GM18858 (cell line): Measurements from ENCODE around the gene CACNB2.

Source experiments
- ATAC-seq: cut with Tn5 transposase; IDR thresholded peaks from one replicate; pipeline ENCODE4 v1.9.1; 2021; ENCODE audit not compliant: unreplicated experiment

The CACNB2 gene

DNA sequence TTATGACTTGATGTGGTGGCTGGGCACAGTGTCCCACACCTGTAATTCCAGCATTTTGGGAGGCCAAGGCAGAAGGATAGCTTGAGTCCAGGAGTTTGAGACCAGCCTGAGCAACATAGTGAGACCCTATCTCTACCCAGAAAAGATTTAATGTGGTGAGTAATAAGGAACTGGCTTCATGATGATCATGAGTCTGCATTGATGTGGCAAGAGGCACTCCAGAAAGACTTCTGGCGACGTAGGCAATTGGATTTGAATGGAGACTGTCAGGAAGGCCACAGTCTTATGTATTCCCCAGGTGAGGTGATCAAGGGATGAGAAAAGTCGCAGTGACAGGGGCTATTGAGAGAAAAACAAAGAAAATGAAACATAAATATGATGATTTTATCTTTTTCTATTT, 138.0 kb downstream of the CACNB2 start:
- no peak for ATAC-seq

DNA sequence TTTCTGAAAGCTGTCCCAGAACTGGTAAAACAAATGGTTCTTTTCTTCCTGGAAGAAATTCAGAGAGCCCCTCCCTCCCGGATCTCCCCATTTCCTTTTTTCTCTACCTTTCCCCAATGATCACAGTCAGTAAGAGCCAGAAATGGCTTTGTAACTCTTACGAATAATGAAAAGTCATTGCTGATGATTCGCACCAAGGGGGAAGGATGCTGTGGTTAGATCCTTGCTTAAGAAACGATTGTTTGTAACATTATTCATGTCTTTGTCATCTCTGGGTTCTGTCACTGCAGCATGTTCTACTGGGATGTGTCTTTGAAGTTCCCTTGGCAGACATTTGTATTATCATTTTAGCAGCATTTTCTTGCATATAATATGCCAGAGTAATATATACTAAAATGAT, 138.9 kb downstream of the CACNB2 start:
- no peak for ATAC-seq

DNA sequence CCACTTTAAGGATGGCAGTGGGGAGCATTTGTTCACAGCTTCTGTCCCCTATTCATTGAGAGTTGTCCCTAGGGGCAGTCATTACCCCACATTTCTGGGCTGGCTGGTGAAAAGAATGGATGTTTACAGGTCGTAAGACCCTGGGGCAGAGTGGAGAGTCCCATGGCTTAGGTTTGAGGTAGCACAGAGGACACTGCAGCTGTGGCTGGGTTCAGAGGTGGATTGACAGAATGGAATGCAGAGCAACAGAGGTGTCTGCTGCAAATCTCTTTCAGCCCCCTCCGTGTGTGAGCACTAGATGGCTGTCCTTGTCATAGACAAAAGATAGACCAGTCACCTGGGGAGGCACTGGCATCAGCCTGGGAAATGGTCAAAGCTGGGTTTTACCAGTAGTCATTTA, 141.9 kb downstream of the CACNB2 start:
- no peak for ATAC-seq

DNA sequence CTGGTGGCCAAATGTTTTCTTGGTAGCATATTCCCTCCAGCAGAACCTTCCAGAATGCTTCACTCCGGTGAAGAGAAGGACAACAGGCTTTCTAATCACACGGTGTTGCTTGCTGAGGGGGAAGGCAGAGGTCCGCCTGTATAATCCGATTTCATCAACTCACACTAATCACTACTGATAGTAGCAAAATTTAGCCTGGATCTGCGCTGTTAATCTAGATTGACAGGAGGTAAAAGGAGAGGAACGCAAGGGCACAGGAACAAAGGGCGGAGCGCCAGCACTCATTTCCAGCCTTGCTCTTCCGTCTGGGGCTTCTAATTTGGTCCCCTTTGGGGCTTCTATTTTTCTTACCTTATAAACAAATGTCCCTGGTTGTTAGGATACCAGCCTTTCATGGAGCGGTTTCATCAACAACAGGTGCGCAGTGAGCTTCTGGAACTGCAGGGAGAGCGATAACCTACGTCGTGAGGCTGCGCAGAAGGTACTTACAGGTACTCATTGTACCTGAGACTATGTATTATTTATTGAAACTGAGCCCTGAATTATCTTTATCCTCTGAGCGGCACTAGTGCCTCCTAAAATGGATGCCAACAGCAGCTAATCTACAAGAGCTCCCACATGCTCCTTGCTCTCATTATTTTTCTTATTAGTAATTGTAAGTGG, 150.6 kb downstream of the CACNB2 start:
- ATAC-seq = no peak

DNA sequence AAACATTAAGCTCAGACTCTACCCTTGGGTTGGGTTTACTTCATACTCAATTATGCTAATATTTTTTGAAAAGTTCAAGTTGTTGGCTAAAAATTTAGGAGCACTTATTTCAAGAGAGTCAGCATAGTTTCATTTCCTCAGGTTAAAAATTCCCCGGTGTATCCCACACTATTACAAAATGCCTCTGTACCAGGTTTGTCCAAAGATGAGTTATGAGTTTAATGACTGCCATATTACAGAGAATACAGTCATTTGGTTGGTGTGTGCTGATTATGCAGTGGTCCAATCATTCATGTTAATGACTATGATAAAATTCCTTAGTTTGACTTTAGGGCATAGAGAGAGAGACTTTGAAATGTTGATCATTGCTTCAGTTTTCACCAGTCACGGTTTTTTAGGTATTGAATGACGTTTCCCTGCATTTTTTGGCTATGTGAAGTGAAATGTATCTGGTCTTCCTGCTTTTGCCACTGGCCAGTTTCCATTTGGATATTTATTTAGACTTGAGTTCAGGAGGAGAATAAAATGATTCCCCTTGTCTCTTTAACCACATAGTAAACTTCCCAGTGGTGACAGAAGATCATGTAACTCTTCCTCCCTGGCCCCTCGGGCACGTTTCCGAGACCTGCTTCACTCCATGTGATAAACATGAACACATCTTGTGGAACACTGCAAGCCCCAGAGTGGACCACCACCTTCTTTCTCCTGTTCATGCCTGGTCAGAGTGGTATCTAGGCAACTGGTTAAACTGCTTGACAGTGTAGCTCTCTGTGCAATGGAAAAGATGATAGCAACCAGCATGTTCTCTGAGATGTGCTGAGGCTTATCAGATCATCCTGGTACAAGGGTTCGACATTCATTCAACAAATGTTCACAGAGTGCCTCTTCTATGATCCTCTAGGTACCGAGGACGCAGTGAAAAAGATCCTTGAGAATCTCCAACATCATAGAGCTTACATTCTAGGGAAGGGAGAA, 153.6 kb downstream of the CACNB2 start:
- ATAC-seq = no peak

DNA sequence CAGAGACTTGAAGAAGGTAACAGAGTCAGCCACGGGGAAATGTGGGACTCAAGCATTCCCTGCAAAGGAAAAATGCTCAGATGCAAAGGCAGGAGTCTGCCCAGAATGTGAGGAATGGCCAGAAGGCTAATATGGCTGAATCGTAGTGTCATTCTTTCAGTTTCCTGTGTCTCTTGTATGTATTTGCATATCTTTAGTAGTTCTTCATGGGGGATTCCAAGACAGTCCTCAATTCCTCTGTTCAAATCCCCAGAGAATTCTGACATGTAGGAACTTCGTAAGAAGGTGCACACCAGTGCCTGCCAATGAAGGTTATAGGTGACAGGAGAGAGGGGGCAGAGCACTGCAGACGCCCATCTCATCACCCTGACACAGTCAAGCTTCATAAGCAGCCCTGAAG, 154.4 kb downstream of the CACNB2 start:
- ATAC-seq = no peak

DNA sequence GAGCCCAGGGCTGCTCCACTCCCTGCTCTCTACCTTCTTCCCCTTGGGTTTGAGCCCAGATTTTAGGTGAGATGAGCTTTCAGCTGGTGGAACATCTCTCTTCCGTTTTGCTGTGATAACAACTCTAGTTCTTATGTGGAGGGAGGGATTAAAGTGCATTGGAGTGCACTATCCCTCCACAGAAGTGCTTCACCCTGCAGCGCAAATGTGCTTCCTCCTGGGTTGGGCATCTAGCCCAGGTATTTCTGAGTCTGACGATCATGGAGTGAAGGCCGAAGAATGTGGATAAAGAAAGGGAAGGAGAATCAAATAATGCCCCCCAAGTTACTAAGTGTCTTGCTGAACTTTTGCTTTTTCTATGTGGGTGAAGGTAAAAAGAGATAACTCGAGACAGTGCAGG, 157.4 kb downstream of the CACNB2 start:
- no peak for ATAC-seq

DNA sequence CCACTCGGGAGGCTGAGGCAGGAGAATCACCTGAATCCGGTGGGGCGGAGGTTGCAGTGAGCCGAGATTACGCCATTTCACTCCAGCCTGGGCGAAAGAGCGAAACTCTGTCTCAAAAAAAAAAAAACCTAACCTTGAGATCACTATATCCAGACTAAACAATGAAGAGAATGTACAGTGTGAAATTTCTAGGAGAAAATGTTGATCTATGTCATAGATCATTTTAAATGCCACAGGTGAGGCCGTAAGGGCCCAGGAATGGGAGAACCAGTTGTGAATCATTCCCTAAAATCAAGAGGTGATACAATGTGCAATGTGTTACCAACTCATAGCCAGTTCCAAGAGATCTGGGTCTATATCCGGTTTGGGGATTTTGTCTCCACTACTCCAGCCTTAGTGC, 158.0 kb downstream of the CACNB2 start:
- ATAC-seq = no peak

DNA sequence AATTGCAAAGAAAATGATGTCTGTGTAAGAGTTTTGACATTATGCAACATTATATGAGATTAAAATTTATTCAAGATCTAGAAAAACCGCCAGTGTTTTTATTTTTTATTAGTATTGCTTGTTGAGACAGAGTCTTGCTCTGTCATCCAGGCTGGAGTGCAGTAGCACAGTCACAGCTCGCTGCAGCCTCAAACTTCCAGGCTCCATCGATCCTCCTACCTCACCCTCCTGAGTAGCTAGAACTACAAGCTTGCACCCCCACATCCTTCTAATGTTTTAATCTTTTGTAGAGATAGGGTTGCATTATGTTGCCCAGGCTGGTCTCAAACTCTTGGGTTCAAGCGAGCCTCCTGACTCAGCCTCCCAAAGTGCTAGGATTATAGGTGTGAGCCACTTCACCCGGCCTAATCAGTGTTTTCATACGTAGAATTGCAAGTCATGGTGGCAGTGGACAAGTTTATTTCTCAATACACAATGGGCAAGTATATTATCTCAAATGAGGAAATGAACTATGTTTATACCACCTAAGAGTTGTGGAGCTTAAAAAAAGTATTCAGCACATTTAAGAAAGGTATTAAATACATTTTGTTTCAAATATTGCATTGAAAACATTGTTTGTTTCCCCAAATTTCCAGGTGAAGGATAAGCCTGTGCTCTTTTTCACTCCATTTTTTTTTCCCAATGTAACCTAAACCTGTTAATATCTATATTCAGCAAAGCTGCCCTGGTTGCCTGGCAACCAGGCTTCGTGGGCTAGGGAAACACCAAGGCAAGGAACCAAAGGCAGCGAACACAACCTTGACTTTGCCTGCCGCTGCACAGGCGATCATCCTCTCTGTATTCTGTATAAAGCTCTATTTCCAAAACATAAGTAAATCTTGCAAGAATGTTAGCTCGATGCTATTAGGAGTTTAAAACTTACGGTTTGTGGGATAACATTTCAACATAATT, 163.9 kb downstream of the CACNB2 start:
- no peak for ATAC-seq

DNA sequence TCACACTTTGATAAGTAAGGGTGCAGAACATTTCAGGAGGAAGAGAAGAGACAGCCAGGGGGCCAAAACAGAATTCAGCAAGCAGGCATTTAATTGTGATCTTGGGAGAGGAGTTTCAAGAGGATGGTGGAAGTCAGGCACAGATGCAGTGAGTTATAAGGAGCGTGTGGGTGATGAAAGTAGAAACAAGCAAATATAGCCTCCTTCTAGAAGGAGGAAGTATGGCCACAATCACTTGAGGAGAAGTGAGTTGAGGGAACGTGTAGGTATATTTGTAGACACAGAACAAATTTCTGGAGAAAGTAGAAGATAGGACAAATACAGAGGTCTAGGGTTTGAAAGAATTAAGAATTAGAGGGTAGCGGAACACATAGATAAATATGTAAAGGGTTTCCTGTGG, 165.8 kb downstream of the CACNB2 start:
- ATAC-seq = no peak

DNA sequence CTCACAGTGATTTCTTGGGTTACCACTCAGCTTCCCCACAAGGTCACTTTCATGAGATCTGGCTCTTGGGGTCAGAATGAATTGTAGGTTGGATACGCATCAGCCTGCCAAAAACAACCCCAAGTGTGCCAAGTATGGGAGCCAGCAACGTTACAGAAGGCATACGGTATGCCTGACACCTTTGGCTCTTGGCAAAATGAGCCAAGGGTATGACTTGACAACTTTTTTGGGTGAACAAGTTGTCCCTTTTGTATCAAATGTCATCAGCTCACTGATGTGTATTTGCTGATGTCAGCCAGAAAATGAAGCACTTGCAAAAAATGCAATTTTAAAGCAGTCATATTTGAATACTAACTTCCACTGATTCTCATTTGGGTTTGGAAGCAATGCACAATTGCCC, 168.4 kb downstream of the CACNB2 start:
- no peak for ATAC-seq

DNA sequence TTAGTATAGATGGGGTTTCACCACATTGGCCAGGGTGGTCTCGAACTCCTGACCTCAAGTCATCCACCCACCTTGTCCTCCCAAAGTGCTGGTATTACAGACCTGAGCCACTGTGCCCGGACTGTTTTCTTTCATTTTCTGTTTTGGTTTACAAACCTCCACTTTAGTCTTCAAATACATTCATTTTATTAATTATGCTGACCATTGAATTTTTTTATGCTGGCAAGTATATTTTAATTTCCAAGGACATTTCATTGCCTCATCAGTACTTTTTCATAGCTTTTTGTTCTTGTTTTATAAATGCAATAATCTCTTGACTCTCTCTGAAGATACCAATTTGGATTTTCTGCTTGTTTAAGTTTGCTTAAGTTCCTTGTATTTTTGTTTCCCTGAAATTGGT, 170.5 kb downstream of the CACNB2 start:
- no peak for ATAC-seq

DNA sequence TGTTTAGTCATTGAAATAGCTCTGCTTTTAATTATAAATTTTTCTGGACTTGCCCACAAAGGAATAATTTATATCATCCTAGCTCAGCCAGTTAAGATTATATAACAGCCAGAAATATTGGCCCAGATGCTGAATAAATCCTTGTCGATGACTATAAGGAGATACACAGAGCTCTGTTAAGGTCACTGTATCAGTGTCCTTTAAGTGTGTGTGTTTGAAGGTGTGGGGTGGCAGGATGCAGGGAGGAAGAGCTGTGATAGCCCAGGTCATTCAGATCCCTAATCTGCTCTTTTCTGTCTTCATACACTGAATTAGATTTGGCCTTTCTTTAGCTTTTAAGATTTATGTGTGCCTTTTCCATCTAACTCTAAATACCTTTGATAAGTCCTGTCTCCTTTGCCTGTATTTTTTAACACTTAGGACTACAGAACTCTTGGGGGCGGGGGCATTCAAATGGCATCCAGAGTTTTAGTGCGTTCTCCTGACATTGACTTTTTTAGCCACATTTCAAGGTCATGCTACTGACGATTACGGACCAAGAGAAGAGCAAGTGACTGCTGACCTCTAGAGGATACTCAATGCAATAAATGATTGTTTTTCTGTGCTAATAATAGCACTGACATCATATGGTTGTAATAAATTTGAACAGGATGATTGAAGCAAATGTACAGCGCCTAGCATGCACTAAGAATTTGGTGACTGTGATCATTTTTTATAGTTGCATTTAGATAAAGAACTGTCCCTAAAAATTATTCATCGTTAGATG, 172.3 kb downstream of the CACNB2 start:
- peak; percentile 86 for ATAC-seq

DNA sequence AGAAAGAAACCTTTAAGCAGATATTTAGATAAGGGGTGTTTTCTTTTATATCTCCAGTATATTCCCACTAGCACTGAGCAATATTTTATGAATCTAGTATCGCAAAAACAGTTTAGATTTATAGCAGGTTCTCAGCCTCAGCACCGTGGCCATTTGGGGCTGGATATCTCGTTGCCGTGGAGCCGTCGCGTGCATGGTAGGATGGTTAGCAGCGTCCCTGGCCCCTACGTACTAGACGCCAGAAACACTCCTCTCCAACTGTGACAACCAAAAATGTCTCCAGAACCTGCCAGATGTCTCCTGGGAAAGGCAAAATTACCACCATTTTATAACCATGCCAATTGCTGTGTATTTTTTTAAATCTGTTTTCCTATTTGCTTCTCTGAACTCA, 172.9 kb downstream of the CACNB2 start:
- no peak for ATAC-seq

DNA sequence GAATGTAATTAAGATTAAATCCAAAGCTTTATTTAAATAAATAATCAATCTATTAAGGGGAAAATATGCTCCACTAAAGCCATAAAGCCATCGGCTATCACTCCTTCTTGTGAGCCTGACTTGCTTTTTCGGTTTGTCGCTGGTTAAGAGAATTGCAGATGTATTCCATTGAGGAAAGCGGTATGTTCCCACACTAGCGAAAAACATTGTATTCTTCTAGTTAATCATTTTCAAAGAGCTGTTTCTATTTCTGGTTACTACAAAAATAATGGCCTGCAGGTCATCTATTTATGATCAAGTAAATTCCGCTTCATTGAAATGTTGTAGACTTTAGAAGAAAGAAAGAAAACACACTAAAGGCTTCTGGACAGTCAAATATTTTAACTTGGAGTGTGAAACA, 173.4 kb downstream of the CACNB2 start:
- no peak for ATAC-seq

DNA sequence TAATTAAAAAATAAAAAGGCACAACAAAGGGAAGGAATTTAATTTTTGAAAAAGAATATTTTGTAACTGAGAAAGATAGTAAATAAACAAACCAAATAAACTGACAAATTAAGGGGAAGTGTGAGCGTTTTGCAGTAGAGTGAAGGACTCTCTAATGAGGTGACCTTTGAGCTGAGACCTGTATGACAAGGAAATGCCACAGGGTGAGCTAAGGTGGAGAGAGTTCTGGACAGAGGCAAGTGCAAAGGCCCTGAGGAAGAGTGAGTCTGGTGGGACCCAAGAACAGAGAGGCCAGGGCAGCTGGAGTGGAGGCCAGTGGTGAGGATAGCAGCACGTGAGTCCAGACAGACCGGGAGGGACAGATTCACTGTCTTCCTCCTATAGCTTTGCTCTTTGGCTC, 179.4 kb downstream of the CACNB2 start:
- ATAC-seq = no peak

DNA sequence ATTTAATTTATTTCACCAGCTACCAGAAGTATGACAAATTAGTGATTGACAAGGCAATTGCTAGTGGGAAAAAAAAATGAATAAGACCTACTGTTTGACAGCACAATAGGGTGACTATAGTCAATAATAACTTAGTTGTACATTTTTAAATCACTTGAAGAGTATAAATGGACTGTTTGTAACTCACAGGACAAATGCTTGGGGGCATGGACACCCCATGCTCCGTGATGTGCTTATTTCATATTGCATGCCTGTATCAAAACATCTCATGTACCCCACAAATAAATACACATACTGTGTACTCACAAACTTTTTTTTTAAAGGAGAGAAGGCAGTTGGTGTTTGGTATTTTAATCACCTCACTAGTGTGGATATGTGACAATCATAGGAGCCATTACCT, 181.1 kb downstream of the CACNB2 start:
- ATAC-seq = no peak

DNA sequence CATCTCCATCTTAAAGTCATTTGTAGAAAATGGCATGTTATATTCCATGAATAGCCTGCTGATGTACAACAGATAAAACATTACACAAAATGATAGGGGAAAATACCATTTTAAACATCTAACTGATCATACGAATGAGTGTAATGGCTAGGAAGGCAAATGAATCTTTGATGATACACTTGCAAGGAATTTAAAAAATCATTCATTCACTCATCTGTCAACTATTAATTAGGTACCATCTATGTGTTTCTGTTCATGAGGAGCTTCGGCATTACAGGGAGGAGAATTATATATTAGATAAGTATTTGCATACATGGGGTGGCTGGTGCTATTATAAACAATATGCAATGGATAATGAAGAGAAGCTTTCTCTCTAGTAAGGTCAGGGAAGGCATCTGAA, 183.7 kb downstream of the CACNB2 start:
- ATAC-seq = no peak

DNA sequence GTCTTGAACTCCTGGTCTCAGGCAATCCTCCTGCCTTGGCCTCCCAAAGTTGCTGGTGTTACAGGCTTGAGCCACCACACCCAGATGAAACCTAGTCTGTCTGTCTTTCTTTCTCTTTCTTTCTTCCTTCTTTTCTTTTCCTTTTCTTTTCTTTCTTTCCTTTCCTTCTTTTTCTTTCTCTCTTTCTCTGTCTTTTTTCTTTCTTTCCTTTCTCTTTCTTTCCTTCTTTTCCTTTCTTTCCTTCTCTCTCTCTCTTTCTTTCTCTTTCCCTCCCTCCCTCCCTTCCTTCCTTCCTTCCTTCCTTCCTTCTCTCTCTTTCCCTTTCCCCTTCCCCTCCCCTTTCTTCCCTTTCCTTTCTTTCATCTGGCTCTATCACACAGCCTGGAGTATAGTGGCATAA, 185.2 kb downstream of the CACNB2 start:
- no peak for ATAC-seq

DNA sequence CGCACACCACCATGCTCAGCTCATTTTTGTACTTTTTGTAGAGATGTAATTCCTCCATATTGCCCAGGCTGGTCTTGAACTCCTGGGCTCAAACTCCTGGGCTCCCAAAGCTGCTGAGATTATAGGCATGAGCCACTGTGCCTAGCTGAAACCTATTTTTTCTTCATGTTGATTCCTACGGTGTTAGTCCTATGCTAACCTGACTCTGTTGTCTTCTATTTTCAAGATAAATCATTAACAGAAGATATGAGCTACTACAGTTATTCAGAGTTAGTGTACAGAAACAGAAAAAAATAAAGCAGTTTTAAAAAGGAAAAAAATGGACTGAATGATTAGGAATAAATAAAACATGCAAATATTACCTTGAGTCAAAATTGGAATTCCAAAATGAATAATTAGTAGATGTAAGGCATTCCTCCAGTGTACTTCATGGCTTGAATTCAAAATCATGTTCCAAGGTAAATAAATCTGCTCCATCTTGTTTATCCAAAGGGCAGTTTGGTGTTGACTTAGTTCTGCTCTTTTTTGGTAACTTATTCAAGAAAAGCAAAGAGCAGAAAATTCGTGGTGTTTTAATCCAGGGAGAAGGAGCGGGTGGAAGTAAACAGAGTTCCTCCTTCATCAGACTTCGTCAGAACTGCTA, 185.8 kb downstream of the CACNB2 start:
- no peak for ATAC-seq
